ENCODE measurements around the gene TOMM20. TPM values are rescaled to one million over a fixed set of nuclear protein-coding genes. Genes with fewer than 3 reads are reported as not detected.

TOMM20 gene
- total and polyA plus RNA-seq, 2 of the 8 experiments (the other 6 are each of a cell fraction or from before 2014, with no cell fraction given), result 71.4 to 168 TPM

DNA sequence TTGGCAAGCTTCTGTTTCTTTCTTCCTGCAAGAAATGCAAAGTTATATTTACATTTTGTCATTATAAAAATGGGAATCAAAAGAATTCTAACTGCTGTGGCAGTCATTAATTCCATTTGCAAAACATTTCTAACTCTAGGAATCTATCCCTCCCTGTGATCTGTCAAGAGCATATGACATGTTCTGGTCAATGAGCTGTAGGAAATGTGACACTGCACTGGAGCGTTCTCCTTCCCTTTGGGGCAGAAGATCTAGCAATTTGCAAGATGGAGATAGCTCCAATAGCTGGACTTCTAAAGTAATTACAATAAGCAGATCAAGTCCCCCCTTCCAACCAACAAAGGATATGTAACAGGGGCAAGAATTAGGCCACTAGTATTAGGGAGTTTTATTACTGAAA, 6.3 kb downstream of the TOMM20 start:
- H2BK20ac ChIP-seq (ENCODE audit: low read length), result no peak overlapping the region
- no peak overlapping the region for H4K91ac ChIP-seq (replicated peaks; ENCODE audit: insufficient read length, low read length)
- no peaks in the 10 kb centered on the region; a peak in 3 of 7 replicates for H3K4me1 ChIP-seq (replicated peaks in 1 of 4; ENCODE audit: control insufficient read depth in 3 of 4, insufficient read depth in 4 of 4, low read length in 3 of 4)
- peaks cover 14 to 75% (median 42%) of the 10 kb centered on the region in 4 experiments for H3K36me3 ChIP-seq (ENCODE audit: control insufficient read depth in 2 of 4, insufficient read depth in 4 of 4, low read length in 3 of 4)
- no peak overlapping the region for H3K4ac ChIP-seq (replicated peaks; ENCODE audit: insufficient read length, low read depth, low read length)
- H2AFZ ChIP-seq (ENCODE audit: low read length), result no peak overlapping the region
- H3K4me3 ChIP-seq (ENCODE audit: extremely low read depth in 1 of 4, insufficient read depth in 2 of 4, low read depth in 3 of 4, low read length in 4 of 4), result no peak overlapping the region
- peaks cover 34 to 97% of the 10 kb centered on the region in 2 experiments for H3K79me2 ChIP-seq (ENCODE audit: control insufficient read depth in 1 of 2, insufficient read depth in 2 of 2, low read length in 2 of 2)
- no peak overlapping the region for H2BK5ac ChIP-seq (ENCODE audit: low read depth, low read length)
- H3K23ac ChIP-seq (ENCODE audit: insufficient read length), result no peak overlapping the region
- H4K5ac ChIP-seq (ENCODE audit: insufficient read length, low read depth, low read length), result no peak overlapping the region
- peaks cover 28 to 30% of the 10 kb centered on the region in 2 experiments for H4K20me1 ChIP-seq (replicated peaks in 1 of 2; ENCODE audit: control insufficient read depth in 1 of 2, insufficient read depth in 2 of 2, low read length in 2 of 2)
- H3K79me1 ChIP-seq (ENCODE audit: low read depth, low read length), result peaks cover 2% of the 10 kb centered on the region
- no peak overlapping the region for H3K18ac ChIP-seq (ENCODE audit: extremely low read depth, low read length)
- H2BK12ac ChIP-seq (ENCODE audit: low read depth, low read length), result no peak overlapping the region
- 79% methylated on average over 1 of the region's 1 CpG; no CpG with 5 or more reads in 1 of the 2 experiments for WGBS, 2 experiments (ENCODE audit: extremely low coverage in 1 of 2, insufficient coverage in 1 of 2, insufficient read length in 1 of 2, insufficient replicate concordance in 2 of 2, low coverage in 1 of 2, low lambda C conversion rate in 2 of 2, missing lambda C conversion rate in 1 of 2)
- POLR2A ChIA-PET (ENCODE audit: partially characterized antibody), result interaction anchor here (1.3 to 8.5 kb wide), 7 partner anchors 10 to 382 kb away, joined by 3 to 73 read pairs (median 8); partner anchors contain the start of gene RBM34
- no peak overlapping the region for H3K4me2 ChIP-seq (ENCODE audit: insufficient read depth in 1 of 2, low read depth in 2 of 2, low read length in 2 of 2)
- DNase-seq (ENCODE audit: low read depth in 1 of 2, low spot score in 2 of 2) (peak in 1 of 2 experiments; percentile 6), FAIRE-seq (no peak)
- H3K14ac ChIP-seq (ENCODE audit: insufficient read length), result no peak overlapping the region
- no peaks in the 10 kb centered on the region for H3K9me3 ChIP-seq (ENCODE audit: insufficient read depth in 2 of 2, low read depth in 1 of 2, low read length in 1 of 2)
- H3K27ac ChIP-seq (ENCODE audit: low read depth, low read length), result no peak overlapping the region
- H3K9ac ChIP-seq (replicated peaks in 1 of 4; ENCODE audit: extremely low read depth in 1 of 4, low read depth in 3 of 4, low read length in 3 of 4), result no peak overlapping the region
- H2BK15ac ChIP-seq (ENCODE audit: low read length), result no peak overlapping the region
- no peaks in the 10 kb centered on the region for H3K27me3 ChIP-seq (replicated peaks in 1 of 4; ENCODE audit: control insufficient read depth in 3 of 4, extremely low read depth in 1 of 4, insufficient read depth in 3 of 4, low read length in 3 of 4)
- H3K23me2 ChIP-seq (ENCODE audit: low read depth, low read length), result peaks cover 2% of the 10 kb centered on the region; the same call in 1 of the 2 replicates
- H4K8ac ChIP-seq (ENCODE audit: extremely low read depth, insufficient read depth, low read length), result no peak overlapping the region
- CTCF ChIA-PET (ENCODE audit: partially characterized antibody), result interaction anchor here (0.6 to 1.8 kb wide), 3 partner anchors 15 to 29 kb away, joined by 3 to 9 read pairs (median 7); no protein-coding TSS in a partner anchor
- no peak overlapping the region for H2AK5ac ChIP-seq (ENCODE audit: low read depth, low read length)
- H2BK120ac ChIP-seq (replicated peaks; ENCODE audit: low read depth, low read length), result no peak overlapping the region
- no peak overlapping the region for H3K56ac ChIP-seq (replicated peaks; ENCODE audit: insufficient read length, low read depth, low read length)
- no peak for TF ChIP-seq HDAC2 (IDR thresholded peaks at IDR 0.05; ENCODE audit: borderline replicate concordance in 1 of 2, low read depth in 2 of 2, low read length in 2 of 2)
- no peak for TF ChIP-seq HDAC6 (IDR thresholded peaks at IDR 0.05; ENCODE audit: low read depth, low read length)
- TF ChIP-seq POLR2A (IDR thresholded peaks at IDR 0.05; ENCODE audit: control extremely low read depth in 1 of 2, low read depth in 2 of 2, low read length in 2 of 2), result no peak
- no peak for TF ChIP-seq KDM1A (IDR thresholded peaks at IDR 0.05; ENCODE audit: borderline replicate concordance, low read length)
- no peak for TF ChIP-seq FOSL1 (IDR thresholded peaks at IDR 0.05; ENCODE audit: insufficient read depth, low read depth, low read length)
- TF ChIP-seq POLR2AphosphoS5 (IDR thresholded peaks at IDR 0.05; ENCODE audit: low read depth, low read length), result no peak; the same call in 1 of the 2 replicates
- TF ChIP-seq RNF2 (IDR thresholded peaks at IDR 0.05; ENCODE audit: borderline replicate concordance, low read depth, low read length, missing control alignments, poor library complexity, severe bottlenecking), result no peak
- no peak for TF ChIP-seq EGR1 (IDR thresholded peaks at IDR 0.05; ENCODE audit: borderline replicate concordance, low read depth, low read length)
- TF ChIP-seq KDM5A (IDR thresholded peaks at IDR 0.05; ENCODE audit: low read length), result no peak
- no peak for TF ChIP-seq YY1 (IDR thresholded peaks at IDR 0.05; ENCODE audit: low read depth, low read length)
- TF ChIP-seq TAF7 (optimal IDR thresholded peaks at IDR 0.05; ENCODE audit: borderline replicate concordance, low read depth, low read length), result no peak
- TF ChIP-seq TAF1 (IDR thresholded peaks at IDR 0.05; ENCODE audit: low read depth, low read length), result no peak
- TF ChIP-seq BCL11A (IDR thresholded peaks at IDR 0.05; ENCODE audit: low read depth in 2 of 2, low read length in 2 of 2), result no peak

Data from H1 (cell line).